Panc1 (cell line): Measurements from ENCODE around the gene HELZ.

Experiments
- TF ChIP-seq, protein P1 (sequence below): fragments of 450-650 bp; IDR thresholded peaks from 2 replicates; pipeline ENCODE4 v1.5.1; 2017; ENCODE audit warnings: mild to moderate bottlenecking
- TF ChIP-seq, protein P2 (sequence below), 2 experiments: IDR thresholded peaks; 2 replicates each; pipeline ENCODE4 v1.6.1; 2011 to 2012; ENCODE audit warnings: low read depth in 2 of 2, control low read depth in 1 of 2, low read length in 1 of 2, mild to moderate bottlenecking in 1 of 2, moderate library complexity in 1 of 2; ENCODE audit not compliant: insufficient read depth in 1 of 2

DNA sequence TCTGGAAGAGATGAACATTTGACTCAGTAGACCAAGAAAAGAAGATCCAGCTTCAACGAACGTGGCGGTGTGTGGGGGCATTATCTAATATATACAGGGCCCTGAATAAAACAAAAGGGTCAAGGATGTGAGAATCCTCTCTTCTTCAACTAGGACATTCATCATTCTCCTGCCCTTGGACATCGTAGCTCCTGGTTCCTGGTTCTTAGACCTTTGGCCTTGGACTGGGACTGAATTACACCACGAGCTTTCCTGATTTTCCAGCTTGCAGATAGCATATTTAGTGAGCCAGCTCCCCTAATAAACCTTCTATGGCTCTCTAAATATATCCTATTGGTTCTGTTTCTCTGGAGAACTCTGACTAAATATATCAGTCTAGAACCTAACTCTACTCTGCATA lies 29.5 kb upstream of the HELZ start:
- TF ChIP-seq, protein P1, sequence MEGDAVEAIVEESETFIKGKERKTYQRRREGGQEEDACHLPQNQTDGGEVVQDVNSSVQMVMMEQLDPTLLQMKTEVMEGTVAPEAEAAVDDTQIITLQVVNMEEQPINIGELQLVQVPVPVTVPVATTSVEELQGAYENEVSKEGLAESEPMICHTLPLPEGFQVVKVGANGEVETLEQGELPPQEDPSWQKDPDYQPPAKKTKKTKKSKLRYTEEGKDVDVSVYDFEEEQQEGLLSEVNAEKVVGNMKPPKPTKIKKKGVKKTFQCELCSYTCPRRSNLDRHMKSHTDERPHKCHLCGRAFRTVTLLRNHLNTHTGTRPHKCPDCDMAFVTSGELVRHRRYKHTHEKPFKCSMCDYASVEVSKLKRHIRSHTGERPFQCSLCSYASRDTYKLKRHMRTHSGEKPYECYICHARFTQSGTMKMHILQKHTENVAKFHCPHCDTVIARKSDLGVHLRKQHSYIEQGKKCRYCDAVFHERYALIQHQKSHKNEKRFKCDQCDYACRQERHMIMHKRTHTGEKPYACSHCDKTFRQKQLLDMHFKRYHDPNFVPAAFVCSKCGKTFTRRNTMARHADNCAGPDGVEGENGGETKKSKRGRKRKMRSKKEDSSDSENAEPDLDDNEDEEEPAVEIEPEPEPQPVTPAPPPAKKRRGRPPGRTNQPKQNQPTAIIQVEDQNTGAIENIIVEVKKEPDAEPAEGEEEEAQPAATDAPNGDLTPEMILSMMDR: no peak
- TF ChIP-seq, protein P2, sequence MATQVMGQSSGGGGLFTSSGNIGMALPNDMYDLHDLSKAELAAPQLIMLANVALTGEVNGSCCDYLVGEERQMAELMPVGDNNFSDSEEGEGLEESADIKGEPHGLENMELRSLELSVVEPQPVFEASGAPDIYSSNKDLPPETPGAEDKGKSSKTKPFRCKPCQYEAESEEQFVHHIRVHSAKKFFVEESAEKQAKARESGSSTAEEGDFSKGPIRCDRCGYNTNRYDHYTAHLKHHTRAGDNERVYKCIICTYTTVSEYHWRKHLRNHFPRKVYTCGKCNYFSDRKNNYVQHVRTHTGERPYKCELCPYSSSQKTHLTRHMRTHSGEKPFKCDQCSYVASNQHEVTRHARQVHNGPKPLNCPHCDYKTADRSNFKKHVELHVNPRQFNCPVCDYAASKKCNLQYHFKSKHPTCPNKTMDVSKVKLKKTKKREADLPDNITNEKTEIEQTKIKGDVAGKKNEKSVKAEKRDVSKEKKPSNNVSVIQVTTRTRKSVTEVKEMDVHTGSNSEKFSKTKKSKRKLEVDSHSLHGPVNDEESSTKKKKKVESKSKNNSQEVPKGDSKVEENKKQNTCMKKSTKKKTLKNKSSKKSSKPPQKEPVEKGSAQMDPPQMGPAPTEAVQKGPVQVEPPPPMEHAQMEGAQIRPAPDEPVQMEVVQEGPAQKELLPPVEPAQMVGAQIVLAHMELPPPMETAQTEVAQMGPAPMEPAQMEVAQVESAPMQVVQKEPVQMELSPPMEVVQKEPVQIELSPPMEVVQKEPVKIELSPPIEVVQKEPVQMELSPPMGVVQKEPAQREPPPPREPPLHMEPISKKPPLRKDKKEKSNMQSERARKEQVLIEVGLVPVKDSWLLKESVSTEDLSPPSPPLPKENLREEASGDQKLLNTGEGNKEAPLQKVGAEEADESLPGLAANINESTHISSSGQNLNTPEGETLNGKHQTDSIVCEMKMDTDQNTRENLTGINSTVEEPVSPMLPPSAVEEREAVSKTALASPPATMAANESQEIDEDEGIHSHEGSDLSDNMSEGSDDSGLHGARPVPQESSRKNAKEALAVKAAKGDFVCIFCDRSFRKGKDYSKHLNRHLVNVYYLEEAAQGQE (IDR thresholded peaks at IDR 0.05; ENCODE audit: insufficient read depth in 1 of 2, low read depth in 2 of 2, low read length in 1 of 2): no peak
